Embryonic facial prominence (tissue), 1 donor: ENCODE measurements around the gene BABAM2.
"Not testable (repeated sequence)": the region's sequence is repeated elsewhere in the genome, so short reads cannot be mapped to it uniquely, and the experiment has no call there.

Experiments used
- DNase-seq: peaks from one replicate; pipeline ENCODE4 v3.0.0-alpha.2; 2016; ENCODE audit errors: extremely low spot score

Gene BABAM2

DNA sequence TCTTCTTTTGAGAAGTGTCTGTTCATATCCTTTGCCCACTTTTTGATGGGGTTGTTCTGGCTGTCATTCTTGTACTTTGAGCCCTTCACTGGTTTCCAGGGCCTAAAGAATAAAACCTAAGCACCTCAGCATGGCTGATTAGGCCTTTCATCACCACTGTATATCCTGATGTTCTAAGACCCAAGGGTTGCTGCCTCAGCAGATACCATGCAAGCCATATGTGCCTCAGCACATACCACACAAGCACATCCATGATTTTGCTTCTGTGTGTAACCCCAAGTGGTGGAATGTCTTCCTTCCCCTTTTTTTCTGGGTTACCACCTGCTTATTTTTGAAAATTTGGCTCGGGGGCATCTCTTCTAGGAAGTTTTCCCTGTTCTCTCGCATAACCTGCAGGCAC, 11.7 kb upstream of the BABAM2 start:
- no peak for DNase-seq

DNA sequence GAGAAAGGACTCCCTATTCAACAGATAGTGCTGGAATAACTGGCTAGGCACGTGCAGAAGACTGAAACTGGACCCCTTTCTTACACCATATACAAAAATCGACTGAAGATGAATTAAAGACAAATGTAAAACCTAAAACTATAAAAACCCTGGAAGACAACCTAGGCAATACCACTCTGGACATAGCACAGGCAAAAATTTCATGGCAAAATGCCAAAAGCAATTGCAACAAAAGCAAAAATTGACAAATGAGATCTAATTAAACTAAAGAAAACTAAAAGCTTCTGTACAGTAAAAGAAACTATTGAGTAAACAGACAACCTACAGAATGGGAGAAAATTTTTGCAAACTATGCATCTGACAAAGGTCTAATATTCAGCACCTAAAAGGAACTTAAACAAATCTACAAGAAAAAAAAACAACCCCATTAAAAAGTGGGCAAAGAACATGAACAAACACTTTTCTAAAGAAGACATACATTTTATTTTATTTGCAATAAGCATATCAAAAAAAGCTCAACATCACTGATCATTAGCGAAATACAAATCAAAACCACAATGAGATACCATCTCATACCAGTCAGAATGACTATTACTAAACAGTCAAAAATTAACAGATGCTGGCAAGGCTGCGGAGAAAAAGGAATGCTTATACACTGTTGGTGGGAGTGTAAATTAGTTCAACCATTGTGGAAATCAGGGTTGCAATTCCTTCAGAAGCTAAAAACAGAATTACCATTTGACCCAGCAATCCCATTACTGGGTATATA, 8.5 kb upstream of the BABAM2 start:
- DNase-seq, result not testable (repeated sequence)

DNA sequence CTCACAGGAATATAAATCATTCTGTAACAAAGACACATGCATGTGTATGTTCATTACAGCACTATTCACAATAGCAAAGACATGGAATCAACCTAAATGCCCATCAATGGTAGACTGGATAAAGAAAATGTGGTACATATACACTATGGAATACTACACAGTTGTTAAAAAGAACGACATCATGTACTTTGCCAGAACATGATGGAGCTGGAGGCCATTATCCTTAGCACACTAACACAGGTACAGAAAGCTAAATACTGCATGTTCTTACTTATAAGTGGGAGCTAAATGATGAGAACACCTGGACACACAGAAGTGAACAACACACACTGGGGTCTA, 8.0 kb upstream of the BABAM2 start:
- not testable (repeated sequence) for DNase-seq

DNA sequence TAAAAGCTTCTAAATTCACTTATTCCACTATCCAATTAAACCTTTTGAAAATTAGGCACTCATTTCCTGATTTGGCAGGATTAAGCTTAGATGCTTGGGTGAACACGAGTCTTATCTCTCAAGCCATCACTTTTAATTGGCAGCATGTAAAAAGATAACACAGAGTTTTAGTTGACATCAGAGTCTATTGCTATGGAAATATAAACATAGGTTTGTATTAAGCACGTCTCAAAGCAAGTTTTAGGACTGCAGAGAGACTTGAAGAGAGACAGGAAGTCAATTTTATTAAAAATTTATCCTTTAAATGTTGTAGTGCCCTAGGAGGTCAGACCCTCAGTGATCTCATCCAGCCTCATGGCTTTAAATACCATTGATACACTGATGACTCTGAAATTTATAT, 5.9 kb upstream of the BABAM2 start:
- DNase-seq, result no peak

DNA sequence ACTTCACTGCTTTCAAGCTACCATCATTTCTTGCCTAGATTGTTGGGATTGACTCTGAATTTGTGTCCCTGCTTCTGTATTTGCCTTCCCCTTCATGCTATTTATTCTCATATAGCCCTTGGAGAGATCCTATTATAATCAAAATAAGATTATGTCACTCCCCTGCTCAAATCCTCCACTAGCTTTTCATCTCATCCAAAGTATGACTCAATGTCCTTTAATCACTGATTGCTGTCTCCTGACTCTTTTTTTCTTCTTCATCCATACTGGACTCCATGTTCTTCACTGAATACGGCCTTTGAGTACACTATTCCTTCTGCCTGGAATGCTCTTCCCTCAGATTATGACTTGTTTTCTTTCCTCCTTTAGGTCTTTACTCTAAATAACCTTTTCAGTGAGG, 5.3 kb upstream of the BABAM2 start:
- DNase-seq, result no peak

DNA sequence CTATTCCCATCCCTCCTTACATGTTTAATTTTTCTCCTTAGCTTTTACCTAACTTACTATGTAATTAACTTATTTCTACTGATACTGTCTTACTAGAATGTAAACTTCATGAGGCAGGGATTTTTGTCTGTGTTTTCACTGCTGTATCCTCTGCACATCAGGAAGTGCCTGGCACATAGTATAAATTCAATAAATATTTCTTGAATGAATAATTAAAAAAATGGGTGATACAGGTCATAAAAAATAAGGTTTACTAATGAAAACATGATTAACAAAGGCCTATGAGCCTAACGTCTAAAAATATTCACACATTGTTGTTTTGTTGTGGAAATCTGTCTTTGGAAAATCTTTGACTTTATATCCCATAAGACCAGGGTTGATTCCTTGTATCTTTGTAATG, 4.9 kb upstream of the BABAM2 start:
- no peak for DNase-seq

DNA sequence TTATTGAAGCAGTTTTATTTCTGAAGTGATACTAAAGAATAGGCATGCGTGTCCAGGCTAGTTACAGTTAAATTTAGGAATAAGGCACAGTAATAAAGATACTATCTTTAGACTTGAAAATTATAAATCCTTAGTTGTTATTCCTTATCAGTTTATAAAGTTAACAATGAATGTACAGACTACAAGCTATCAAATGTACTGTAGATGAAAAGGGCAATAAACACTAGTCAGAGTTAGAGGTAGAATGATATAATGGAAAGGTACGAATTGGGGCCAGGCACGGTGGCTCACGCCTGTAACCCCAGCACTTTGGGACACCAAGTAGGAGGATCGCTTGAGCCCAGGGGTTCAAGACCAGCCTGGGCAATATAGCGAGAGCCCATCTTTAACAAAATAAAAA, 4.2 kb upstream of the BABAM2 start:
- DNase-seq, result no peak

DNA sequence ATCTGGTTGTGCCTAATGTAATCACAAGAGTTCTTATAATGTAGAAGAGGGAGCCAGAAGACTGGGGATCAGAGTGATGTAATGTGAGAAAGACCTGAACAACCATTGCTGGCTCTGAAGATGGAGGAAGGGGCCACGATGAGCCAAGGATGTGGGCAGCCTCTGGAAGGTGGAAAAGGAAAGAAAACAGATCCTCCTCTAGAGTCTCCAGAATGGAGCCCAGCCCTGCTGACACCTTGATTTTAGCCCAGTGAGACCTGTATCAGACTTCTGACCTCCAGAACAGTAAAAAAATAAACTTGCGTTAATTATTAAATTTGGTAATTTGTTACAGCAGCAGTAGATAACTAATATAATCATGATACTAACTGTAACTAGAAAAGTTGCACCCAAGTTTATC, 3.4 kb upstream of the BABAM2 start:
- DNase-seq, result no peak

DNA sequence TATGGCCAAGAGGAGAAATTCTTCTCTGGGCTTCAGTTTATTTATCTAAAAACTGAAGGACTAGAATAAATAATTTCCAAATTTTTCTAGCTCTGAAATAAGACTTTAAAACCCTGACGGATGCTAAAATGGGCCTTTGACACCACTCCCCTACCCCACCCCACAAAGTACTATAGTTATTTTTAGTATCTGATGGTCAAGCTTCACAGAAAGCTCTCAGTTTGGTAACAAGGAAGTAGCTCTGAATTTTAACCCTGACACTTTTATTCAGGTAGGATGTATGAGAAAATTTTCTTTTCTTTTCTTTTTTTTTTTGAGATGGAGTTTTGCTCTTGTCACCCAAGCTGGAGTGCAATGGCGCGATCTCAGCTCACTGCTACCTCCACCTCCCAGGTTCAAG, 2.7 kb upstream of the BABAM2 start:
- no peak for DNase-seq

DNA sequence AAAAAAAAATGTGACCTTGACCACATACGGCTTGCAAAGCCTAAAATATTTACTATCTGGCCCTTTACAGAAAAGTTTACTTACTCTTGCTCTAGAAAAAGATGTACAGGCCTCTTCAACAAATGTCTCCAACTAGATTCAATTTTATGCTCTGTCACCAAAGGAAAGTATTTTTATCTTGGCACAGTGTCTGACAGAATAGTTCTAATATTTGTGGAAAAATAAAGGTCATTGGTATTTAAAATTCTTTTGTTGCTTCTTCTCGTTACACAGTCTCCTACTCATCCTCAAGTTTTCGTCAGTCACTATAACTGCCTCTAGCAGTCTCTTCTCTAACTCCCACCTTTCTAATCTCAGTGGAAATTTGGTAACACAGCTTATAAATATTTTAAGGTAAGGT, 1.7 kb upstream of the BABAM2 start:
- no peak for DNase-seq

DNA sequence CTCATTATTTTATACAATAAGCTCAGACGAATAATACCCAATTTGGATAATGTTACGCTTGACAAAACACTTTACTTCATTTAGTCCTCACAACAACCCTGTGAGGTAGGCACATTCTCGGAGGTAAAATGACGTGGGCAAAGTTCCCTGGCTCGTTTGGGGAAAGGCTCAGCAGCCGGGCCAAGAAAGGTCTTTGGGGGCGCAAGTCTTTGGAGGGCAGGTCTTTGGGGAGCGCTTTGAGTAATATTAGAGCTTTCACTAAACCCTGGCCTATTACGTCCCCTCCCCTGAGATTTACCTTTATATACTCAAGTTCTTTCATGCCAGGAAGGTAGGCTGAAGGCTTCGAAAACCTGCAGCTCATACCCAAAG, 769 bp upstream of the BABAM2 start:
- DNase-seq, result no peak

DNA sequence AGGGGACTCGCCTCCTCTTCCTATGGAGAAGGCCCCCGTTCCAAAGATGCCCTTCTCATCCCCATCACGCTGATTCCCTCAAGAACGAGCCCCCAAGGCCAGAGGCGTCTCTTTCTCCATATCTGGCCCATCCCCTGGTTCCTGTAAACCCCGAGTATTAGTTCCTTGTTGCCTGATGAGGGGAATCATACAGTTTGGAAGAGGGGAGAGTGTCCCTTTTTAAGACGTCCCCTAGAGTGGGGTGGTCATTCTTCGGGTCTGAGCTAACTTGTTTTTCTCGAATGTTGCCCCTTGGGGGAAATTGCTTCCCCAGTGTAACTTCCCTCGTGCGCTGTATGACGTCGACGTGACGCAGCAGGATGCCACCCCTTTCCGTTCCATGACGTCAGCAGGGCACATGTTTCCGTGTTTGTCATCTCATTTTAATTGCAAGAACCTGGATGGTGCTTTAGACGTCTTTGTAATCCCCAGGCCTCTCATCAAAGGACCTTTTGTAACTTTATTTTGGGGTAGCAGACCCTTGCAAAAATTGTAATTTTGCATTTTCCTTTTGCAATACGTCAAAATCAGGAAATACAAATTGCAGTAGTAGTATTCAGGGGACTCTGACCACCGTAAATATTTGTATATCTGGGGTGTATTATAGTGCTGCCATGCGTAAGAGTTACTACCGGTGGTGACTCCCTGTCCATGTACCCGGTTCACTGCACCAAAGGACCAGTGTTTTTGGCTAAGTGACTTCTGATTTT, 569 bp downstream of the BABAM2 start:
- DNase-seq, result peak; percentile 81

DNA sequence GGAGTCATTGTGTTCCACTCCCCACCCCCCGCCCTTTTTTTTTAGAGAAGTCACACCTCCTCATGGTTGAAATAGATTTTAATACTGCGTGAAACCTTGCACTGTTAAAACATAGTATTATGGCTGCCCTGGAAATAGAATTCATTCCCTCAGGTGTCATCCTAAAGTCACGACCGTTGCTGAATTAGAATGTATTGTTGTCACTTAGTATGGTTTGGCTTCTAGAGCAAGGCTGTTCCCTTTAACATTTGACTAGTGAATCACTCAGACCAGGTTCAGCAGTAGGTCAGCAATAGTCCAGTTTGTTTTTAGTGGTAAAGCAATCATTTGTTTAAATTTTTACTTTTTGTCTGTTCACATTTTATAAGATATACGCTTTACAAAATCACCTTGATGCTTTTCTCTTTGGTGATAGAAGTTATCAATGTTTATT, 1.2 kb downstream of the BABAM2 start:
- no peak for DNase-seq

DNA sequence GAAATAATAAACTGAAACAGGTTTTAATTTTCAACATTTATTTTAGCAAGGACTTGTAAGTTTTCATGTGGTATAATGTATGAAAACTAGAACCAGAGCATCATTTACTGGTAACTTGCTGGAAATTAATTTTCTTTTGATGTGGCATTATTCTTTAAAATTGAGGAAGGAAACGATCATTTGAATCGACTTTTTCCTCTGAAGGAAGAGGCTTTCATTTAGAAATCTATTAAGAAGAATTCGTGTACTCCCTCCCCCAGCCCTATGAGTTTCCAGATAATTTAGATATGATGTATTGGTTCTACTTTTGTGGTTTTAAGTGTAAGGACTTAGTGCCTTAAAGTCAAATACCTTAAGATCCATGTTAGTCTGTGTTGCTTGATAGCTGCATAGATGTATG, 2.5 kb downstream of the BABAM2 start:
- DNase-seq, result no peak

DNA sequence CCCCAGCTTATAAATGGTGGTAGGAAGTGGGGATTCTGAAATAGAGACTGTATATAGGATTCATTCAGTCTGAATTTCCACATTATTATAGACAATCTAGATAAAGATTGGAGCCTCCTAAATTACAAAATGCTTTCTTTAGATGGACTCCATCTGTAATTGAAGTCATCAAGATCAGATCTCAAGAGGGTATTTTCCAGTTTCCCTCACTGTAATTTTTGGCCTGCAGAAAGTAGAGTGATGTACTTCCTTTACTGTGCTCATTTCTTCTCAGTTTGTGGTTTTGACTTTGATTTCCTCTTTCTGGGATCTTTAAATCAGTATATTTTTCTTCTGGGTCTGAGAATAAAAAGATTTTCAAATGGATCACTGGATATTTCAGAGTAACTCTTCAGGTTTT, 7.2 kb downstream of the BABAM2 start:
- no peak for DNase-seq

DNA sequence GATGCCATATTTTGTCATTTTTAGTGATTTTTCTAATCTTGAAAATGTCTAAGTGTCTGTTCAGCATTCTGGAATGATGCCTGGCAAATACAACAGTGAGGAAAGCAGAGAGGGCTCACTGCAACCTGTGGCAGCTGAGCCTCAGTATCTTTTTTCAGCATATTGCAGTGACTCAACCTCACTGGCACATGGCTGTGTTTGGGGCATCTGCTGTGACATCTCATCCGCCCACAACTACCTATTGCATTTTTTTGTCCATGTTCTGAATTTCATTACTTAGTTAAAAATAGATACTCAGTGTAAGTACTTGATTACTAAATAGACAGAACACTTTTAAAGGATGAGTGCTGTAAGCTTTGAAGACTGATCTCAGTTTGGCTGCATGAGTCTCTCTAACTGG, 10.7 kb downstream of the BABAM2 start:
- no peak for DNase-seq

DNA sequence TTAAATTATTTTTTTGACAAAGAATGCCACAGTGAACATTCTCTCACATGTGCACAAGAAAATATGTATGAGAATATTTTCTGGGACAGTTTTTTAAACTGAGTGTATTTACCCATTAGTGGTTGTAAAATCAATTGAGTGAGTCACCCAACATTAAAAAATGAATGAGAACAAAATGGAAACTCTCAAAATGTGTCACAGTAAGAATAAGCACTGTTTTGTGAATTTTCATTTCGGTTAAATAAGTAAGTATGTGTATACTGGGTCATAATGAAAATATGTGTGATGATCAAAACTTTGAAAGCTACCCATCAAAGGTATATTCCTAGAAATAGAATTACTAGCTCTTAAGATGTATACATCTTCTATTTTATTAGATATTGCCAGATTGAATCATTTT, 11.6 kb downstream of the BABAM2 start:
- no peak for DNase-seq

DNA sequence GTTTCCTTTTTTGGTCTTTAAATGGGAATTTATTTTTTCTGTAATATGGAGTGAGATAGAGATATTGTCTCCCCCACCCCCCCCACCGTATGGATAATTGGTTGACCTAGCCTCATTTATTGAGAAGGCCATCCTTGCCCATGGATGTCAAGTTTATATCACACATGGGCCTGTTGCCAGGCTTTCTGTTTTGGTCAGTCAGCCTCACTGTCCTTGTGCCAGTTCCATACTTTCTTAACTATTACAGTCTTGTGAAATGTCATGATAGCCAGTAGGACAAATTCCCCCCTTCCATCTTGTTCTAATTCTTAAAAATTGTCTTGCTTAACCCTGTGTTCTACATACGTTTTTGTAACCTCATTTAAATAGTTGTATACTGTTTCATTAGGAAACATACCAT, 12.5 kb downstream of the BABAM2 start:
- no peak for DNase-seq

DNA sequence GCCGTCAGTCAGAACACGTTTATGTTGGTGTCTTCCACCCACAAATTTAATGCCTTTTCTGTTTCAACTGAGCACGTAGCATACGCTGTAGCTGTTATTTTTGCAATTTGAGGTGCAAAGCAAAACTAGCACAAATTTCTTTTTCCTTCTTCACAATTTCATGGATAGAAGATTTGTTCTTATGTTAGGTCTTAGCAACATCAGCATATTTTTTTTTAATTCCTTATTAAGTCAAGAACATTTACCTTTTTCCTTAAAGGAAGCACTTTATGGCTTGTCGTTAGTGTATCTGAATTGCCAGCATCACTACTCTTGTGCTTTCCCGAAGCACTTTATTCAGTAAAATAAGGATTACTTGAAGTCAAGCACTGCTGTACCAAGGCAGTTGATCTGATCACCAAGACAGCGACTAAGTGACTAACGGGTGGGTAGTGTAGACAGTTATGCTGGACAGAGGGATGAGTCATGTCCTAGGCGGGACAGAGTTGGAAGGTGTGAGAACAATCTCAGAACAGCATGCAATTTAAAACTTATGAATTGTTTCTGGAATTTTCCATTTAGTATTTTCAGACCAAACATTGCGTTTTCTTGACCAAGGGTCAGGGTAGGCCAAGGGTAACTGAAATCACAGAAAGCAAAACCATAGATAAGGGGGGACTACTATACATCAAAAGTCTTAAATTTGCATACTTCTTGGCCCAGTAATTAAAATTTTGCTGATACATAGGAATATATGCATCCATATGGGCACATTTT, 13.3 kb downstream of the BABAM2 start:
- DNase-seq, result no peak

DNA sequence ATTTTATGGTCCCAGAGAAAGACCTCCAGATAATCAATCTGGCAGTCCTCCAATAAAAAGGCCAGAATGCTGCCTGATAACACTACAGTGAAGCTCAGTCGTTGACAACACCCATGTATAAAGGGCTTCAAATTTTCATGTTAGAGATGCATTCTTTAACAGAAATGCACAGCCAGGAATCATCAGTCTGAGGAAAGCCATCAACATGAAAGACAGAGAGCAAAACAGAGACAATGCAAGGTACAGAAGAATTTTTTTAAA, 13.8 kb downstream of the BABAM2 start:
- no peak for DNase-seq

DNA sequence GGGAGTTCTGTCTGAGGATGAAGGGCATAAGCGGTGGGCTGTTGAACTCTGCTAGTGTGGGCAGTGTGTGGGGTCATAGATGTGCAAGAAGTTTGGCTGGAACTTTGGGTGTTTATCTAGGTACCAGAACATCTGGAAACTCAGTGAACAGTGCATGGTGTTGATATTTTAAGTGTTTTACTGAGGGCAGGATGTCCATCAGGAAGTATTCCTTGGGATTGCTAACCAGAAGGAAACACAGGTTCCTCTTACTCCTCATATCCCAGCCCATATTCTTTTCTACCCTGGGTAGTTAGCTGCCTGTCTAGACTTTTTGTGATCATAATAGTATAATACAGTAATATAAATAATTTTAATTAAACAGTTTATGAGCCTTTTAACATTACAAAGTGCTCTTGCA, 15.5 kb downstream of the BABAM2 start:
- no peak for DNase-seq

DNA sequence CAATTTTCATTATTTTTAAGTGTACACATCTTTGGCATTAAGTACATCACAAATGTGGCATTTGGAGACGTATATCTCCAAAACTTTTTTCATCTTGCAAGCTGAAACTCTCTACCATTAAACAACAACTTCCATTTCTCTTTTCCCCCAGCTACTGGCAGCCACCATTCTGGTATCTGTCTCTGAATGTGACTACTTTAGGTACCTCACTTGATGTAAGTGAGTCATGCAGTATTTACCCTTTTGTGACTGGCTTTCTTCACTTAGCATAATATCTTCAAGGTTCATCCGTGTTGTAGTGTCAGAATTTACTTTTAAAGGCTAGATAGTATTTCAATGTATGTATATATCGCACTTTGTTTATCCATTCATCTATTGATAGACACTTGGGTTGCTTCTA, 17.0 kb downstream of the BABAM2 start:
- DNase-seq, result no peak

DNA sequence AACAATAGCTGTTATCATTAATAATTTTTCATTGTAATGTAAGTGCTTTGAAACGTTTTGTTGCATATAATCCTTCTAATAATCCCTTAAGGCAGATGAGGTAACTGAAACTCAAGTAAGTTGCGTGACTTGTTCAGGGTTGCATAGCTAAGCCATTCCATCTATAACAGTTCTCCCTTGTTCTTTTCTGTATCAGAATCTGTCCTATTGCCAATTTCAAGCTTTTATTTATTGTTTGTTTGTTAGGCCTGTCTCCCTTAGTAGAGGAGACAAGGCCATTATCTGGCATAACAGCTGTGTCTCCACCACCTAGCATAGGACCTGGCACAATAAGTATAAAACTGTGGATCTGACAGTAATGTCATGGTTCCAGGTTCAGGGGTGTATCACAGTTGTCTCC, 19.4 kb downstream of the BABAM2 start:
- no peak for DNase-seq
